ENCODE measurements around the gene SLX4IP.

SLX4IP gene

GRCh38 chr20:10540636-10541493, 105.8 kb downstream of the SLX4IP start:
- Histone ChIP-seq H3K9me3 (ENCODE audit: control insufficient read depth, insufficient read depth, low read length) (no peaks in the 10 kb centered on the region), H3K36me3 (ENCODE audit: insufficient read depth, low read length) (no peaks in the 10 kb centered on the region), H3K4me1 (ENCODE audit: insufficient read depth, low read length) (peaks cover 16% of the 10 kb centered on the region), H3K9ac (ENCODE audit: low read depth, low read length) (no peak overlapping the region)

GRCh38 chr20:10541668-10542411, 106.7 kb downstream of the SLX4IP start:
- H3K9me3 ChIP-seq (ENCODE audit: control insufficient read depth, insufficient read depth, low read length): no peaks in the 10 kb centered on the region
- no peaks in the 10 kb centered on the region for H3K36me3 ChIP-seq (ENCODE audit: insufficient read depth, low read length)
- H3K4me1 ChIP-seq (ENCODE audit: insufficient read depth, low read length): peaks cover 16% of the 10 kb centered on the region
- H3K9ac ChIP-seq (ENCODE audit: low read depth, low read length): no peak overlapping the region

- Histone ChIP-seq H3K9me3 (ENCODE audit: control insufficient read depth, insufficient read depth, low read length) (no peaks in the 10 kb centered on the region), H3K36me3 (ENCODE audit: insufficient read depth, low read length) (no peaks in the 10 kb centered on the region), H3K4me1 (ENCODE audit: insufficient read depth, low read length) (peaks cover 16% of the 10 kb centered on the region), H3K9ac (ENCODE audit: low read depth, low read length) (no peak overlapping the region)
These were observed 107.3 kb downstream of the SLX4IP start for GRCh38 chr20:10542442-10542841.

DNA sequence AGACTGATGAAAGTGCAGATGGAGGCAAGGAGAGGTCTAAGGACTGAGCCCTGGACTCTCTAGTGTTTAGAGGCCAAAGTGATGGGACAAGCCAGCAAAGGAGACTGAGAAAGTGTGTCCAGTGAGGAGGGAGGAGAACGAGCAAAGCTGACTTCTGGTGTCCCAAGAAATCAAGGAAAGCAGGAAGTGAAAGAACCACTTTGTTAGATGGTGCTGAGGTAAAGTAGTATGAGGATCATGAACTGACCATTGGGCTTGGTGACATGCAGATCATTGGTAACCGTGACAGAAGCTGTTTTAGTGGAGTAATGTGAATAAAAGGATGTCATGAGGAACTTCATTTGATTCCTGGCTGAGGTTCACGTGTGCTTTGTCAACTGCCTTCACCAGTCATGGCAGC, 108.4 kb downstream of the SLX4IP start:
- no peak overlapping the region for H3K9ac ChIP-seq (ENCODE audit: low read depth, low read length)
- H3K4me1 ChIP-seq (ENCODE audit: insufficient read depth, low read length): peaks cover 16% of the 10 kb centered on the region
- no peaks in the 10 kb centered on the region for H3K9me3 ChIP-seq (ENCODE audit: control insufficient read depth, insufficient read depth, low read length)
- no peaks in the 10 kb centered on the region for H3K36me3 ChIP-seq (ENCODE audit: insufficient read depth, low read length)

DNA sequence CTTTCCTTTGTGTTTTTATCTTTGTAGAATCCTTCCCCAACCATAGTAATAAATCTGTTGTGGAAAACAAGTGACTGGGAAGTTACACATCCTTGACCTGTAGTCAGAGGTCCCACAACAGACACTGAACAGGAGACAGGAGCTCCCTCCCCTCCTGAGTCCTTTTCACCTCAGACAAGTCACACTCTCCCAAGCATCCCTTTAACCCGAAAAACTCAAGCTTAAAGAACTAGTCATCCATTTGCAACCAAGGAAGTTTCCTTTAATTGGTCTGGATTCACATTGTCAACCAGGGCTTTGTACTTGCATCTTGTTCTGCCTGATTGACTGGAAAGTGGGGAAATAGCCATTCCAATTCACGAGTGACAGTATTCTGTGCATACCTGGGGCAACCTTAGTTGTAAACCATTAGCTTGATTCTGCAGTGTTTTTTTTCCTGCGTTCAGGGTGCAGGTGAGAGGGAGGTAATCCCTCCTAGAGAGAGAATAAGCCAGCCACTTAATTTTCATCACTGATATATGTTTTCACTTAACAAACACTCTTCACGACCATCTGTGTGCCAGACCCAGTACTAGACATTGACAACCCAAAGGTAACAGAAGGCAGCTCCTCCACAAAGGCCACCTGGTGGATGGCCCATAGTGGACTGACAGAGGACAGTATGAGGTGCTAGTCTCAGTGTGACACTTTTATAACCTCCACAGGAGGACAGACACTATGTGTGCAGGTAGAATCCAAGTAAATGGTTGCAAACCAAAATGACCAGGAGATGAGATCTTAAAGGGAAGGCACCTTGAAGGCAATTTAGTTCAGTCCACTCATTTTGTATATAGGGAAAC, 112.4 kb downstream of the SLX4IP start:
- H3K36me3 ChIP-seq (ENCODE audit: insufficient read depth, low read length): no peaks in the 10 kb centered on the region
- H3K9ac ChIP-seq (ENCODE audit: low read depth, low read length): no peak overlapping the region
- H3K4me1 ChIP-seq (ENCODE audit: insufficient read depth, low read length): peaks cover 20% of the 10 kb centered on the region
- H3K9me3 ChIP-seq (ENCODE audit: control insufficient read depth, insufficient read depth, low read length): no peaks in the 10 kb centered on the region

DNA sequence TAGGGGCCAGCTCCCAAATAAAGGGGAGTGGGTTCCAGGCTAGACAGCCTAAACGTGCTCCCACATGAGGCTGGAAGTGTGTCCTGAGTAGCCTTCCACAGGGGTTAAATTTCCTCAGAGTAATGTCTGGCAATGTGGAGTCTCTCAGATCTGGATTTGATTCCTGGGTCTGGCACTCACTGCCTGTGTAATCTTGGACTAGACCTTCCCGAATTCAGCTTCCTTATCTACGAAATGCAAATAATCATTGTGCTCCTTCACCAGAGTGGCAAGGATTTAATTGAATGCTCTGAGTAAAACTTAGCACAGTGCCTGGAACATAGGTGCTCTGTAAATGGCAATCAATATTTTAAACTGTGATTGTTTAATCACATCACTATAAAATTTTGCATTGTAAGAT, 114.4 kb downstream of the SLX4IP start:
- no peak overlapping the region for H3K9ac ChIP-seq (ENCODE audit: low read depth, low read length)
- no peaks in the 10 kb centered on the region for H3K9me3 ChIP-seq (ENCODE audit: control insufficient read depth, insufficient read depth, low read length)
- no peaks in the 10 kb centered on the region for H3K36me3 ChIP-seq (ENCODE audit: insufficient read depth, low read length)
- peaks cover 28% of the 10 kb centered on the region for H3K4me1 ChIP-seq (ENCODE audit: insufficient read depth, low read length)

- H3K9ac ChIP-seq (ENCODE audit: low read depth, low read length): no peak overlapping the region
- H3K36me3 ChIP-seq (ENCODE audit: insufficient read depth, low read length): no peaks in the 10 kb centered on the region
- H3K9me3 ChIP-seq (ENCODE audit: control insufficient read depth, insufficient read depth, low read length): no peaks in the 10 kb centered on the region
- peaks cover 28% of the 10 kb centered on the region for H3K4me1 ChIP-seq (ENCODE audit: insufficient read depth, low read length)
These were observed 115.4 kb downstream of the SLX4IP start for GRCh38 chr20:10550204-10551118.

DNA sequence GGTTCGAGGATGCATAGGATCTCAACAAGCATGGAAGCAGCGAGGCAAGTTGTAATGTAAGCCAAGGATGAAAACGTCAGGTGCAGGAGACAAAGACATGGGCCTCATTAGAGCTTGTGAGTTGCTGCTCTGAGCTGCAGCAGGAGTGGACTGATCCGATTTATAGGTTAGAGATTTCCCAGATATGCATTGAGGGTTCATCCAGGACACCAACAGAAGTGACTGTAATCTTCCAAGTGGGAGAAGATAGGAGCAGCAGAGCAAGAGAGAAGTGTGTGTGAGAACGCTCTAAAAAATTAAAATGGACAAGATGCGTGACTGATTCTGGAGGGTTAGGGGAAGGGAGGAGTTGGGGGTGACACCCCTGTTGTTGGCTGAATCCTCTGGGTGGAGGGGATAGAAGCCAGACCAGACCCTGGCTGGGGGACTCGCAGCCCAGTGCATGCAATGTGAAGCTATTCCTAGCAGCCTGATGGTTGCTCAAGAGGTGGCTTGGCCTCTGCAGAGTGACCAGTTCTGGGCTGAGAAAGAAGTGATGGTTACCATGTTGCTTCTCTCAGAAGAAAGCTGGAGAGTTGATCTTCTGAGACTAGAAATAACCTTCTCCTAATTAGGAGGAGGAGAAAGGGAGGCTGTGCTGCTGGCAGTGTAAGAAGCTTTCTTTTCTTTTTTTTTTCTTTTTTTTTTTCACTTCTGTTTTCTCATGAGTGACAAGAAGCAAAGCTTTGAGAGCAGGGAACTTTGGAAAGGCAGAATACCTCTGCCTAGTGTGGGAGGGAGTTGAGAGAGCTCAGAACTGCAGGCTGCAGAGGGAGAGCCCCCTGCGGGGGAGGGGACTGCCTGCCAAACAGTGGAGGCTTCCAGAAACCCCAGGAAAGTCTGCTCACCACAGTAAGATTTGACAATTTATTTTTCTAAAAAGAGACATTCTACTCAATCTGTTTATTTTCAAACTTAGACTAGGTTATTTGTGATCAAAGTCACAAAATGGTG, 116.9 kb downstream of the SLX4IP start:
- no peaks in the 10 kb centered on the region for H3K9me3 ChIP-seq (ENCODE audit: control insufficient read depth, insufficient read depth, low read length)
- no peaks in the 10 kb centered on the region for H3K36me3 ChIP-seq (ENCODE audit: insufficient read depth, low read length)
- H3K9ac ChIP-seq (ENCODE audit: low read depth, low read length): no peak overlapping the region
- peaks cover 40% of the 10 kb centered on the region for H3K4me1 ChIP-seq (ENCODE audit: insufficient read depth, low read length)

- Histone ChIP-seq H3K4me1 (ENCODE audit: insufficient read depth, low read length) (peaks cover 52% of the 10 kb centered on the region), H3K9ac (ENCODE audit: low read depth, low read length) (no peak overlapping the region), H3K9me3 (ENCODE audit: control insufficient read depth, insufficient read depth, low read length) (no peaks in the 10 kb centered on the region), H3K36me3 (ENCODE audit: insufficient read depth, low read length) (no peaks in the 10 kb centered on the region)
These were observed 118.3 kb downstream of the SLX4IP start for GRCh38 chr20:10553326-10553984.

- Histone ChIP-seq H3K36me3 (ENCODE audit: insufficient read depth, low read length) (no peaks in the 10 kb centered on the region), H3K4me1 (ENCODE audit: insufficient read depth, low read length) (peaks cover 59% of the 10 kb centered on the region), H3K9me3 (ENCODE audit: control insufficient read depth, insufficient read depth, low read length) (no peaks in the 10 kb centered on the region), H3K9ac (ENCODE audit: low read depth, low read length) (no peak overlapping the region)
These were observed 119.2 kb downstream of the SLX4IP start for GRCh38 chr20:10554285-10554684.

GRCh38 chr20:10555393-10555792, 120.3 kb downstream of the SLX4IP start:
- Histone ChIP-seq H3K36me3 (ENCODE audit: insufficient read depth, low read length) (no peaks in the 10 kb centered on the region), H3K9me3 (ENCODE audit: control insufficient read depth, insufficient read depth, low read length) (no peaks in the 10 kb centered on the region), H3K4me1 (ENCODE audit: insufficient read depth, low read length) (peaks cover 54% of the 10 kb centered on the region), H3K9ac (ENCODE audit: low read depth, low read length) (no peak overlapping the region)

- no peaks in the 10 kb centered on the region for H3K9me3 ChIP-seq (ENCODE audit: control insufficient read depth, insufficient read depth, low read length)
- peaks cover 49% of the 10 kb centered on the region for H3K4me1 ChIP-seq (ENCODE audit: insufficient read depth, low read length)
- no peak overlapping the region for H3K9ac ChIP-seq (ENCODE audit: low read depth, low read length)
- no peaks in the 10 kb centered on the region for H3K36me3 ChIP-seq (ENCODE audit: insufficient read depth, low read length)
These were observed 120.8 kb downstream of the SLX4IP start for GRCh38 chr20:10555865-10556308.
